H9 (cell line): ENCODE data around the gene WASHC1. TPM values are rescaled to one million over a fixed set of nuclear protein-coding genes. Genes with fewer than 3 reads are reported as not detected.
"Not testable (repeated sequence)": the region's sequence is repeated elsewhere in the genome, so short reads cannot be mapped to it uniquely, and the experiment has no call there.

Experiments used
- DNase-seq: peaks from one replicate; pipeline ENCODE4 v3.0.0-alpha.2; 2017
- H2AFZ ChIP-seq: one replicate; pipeline ENCODE4 v1.6.1; 2013; ENCODE audit warnings: mild to moderate bottlenecking, low read length, control low read depth, moderate library complexity
- H2AK5ac ChIP-seq: 2 replicates; pipeline ENCODE4 v1.6.1; 2013; ENCODE audit warnings: low read length, control low read depth, mixed read lengths; ENCODE audit not compliant: insufficient read length
- H2BK120ac ChIP-seq: one replicate; pipeline ENCODE4 v1.6.1; 2013; ENCODE audit warnings: low read depth, mild to moderate bottlenecking, low read length, control low read depth, inconsistent platforms; ENCODE audit not compliant: poor library complexity, severe bottlenecking
- H2BK12ac ChIP-seq: 2 replicates; pipeline ENCODE4 v1.6.1; 2013; ENCODE audit warnings: low read length, control low read depth, mixed read lengths, low read depth; ENCODE audit not compliant: insufficient read length
- H2BK15ac ChIP-seq: 2 replicates; pipeline ENCODE4 v1.6.1; 2013; ENCODE audit warnings: low read depth, low read length, control low read depth
- H2BK20ac ChIP-seq: one replicate; pipeline ENCODE4 v1.6.1; 2013; ENCODE audit warnings: low read depth, mild to moderate bottlenecking, low read length, control low read depth, inconsistent platforms; ENCODE audit not compliant: poor library complexity, severe bottlenecking
- H2BK5ac ChIP-seq: 2 replicates; pipeline ENCODE4 v1.6.1; 2013; ENCODE audit warnings: low read length, control low read depth, mixed read lengths; ENCODE audit not compliant: insufficient read length
- H3K14ac ChIP-seq: 2 replicates; pipeline ENCODE4 v1.6.1; 2013; ENCODE audit warnings: low read length, control low read depth; ENCODE audit not compliant: insufficient read depth
- H3K18ac ChIP-seq: 2 replicates; pipeline ENCODE4 v1.6.1; 2013; ENCODE audit warnings: low read depth, mild to moderate bottlenecking, mixed read lengths, low read length, control low read depth; ENCODE audit not compliant: insufficient read length
- H3K23ac ChIP-seq: 2 replicates; pipeline ENCODE4 v1.6.1; 2013; ENCODE audit warnings: low read length, control low read depth, mixed read lengths, low read depth; ENCODE audit not compliant: insufficient read length
- H3K23me2 ChIP-seq: 2 replicates; pipeline ENCODE4 v1.6.1; 2013; ENCODE audit warnings: low read depth, mild to moderate bottlenecking, mixed read lengths, low read length, control low read depth; ENCODE audit not compliant: insufficient read length, poor library complexity, severe bottlenecking
- H3K27ac ChIP-seq: 2 replicates; pipeline ENCODE4 v1.5.1; 2013; ENCODE audit warnings: low read length, control low read depth, mixed read lengths, low read depth; ENCODE audit not compliant: insufficient read length
- H3K27me3 ChIP-seq: 2 replicates; pipeline ENCODE4 v1.6.1; 2013; ENCODE audit warnings: low read length, control low read depth, inconsistent platforms; ENCODE audit not compliant: insufficient read depth
- H3K4ac ChIP-seq: 2 replicates; pipeline ENCODE4 v1.6.1; 2013; ENCODE audit warnings: low read depth, mild to moderate bottlenecking, control low read depth, inconsistent platforms, low read length, moderate library complexity
- H3K4me1 ChIP-seq: 2 replicates; pipeline ENCODE4 v1.6.1; 2013; ENCODE audit warnings: low read length, control low read depth, inconsistent platforms; ENCODE audit not compliant: insufficient read depth
- H3K4me2 ChIP-seq: 2 replicates; pipeline ENCODE4 v1.6.1; 2013; ENCODE audit warnings: low read length, control low read depth, mixed read lengths; ENCODE audit not compliant: insufficient read length, insufficient read depth
- H3K56ac ChIP-seq: 2 replicates; pipeline ENCODE4 v1.6.1; 2013; ENCODE audit warnings: low read depth, mild to moderate bottlenecking, mixed read lengths, low read length, control low read depth; ENCODE audit not compliant: insufficient read length
- H3K79me1 ChIP-seq: 2 replicates; pipeline ENCODE4 v1.6.1; 2013; ENCODE audit warnings: low read depth, mild to moderate bottlenecking, moderate library complexity, low read length, control low read depth, inconsistent platforms; ENCODE audit not compliant: insufficient read depth, poor library complexity, severe bottlenecking
- H3K79me2 ChIP-seq: 2 replicates; pipeline ENCODE4 v1.6.1; 2013; ENCODE audit warnings: low read length, control low read depth, inconsistent platforms; ENCODE audit not compliant: insufficient read depth
- H3K9ac ChIP-seq: 2 replicates; pipeline ENCODE4 v1.6.1; 2013; ENCODE audit warnings: low read length, control low read depth, mixed read lengths; ENCODE audit not compliant: insufficient read length; ENCODE audit errors: extremely low read depth
- H3K9me3 ChIP-seq: one replicate; pipeline ENCODE4 v1.6.1; 2013; ENCODE audit warnings: low read depth, low read length, inconsistent platforms; ENCODE audit not compliant: control insufficient read depth
- H3T11ph ChIP-seq: one replicate; pipeline ENCODE4 v1.6.1; 2013; ENCODE audit warnings: mild to moderate bottlenecking, low read length, control low read depth, inconsistent platforms
- H4K20me1 ChIP-seq: one replicate; pipeline ENCODE4 v1.6.1; 2013; ENCODE audit not compliant: control insufficient read depth, insufficient read length, insufficient read depth
- H4K5ac ChIP-seq: 2 replicates; pipeline ENCODE4 v1.6.1; 2013; ENCODE audit warnings: low read depth, mild to moderate bottlenecking, mixed read lengths, low read length, control low read depth; ENCODE audit not compliant: insufficient read length
- H4K8ac ChIP-seq: replicated peaks from 2 replicates; pipeline ENCODE4 v1.6.1; 2013; ENCODE audit warnings: low read length, control low read depth, mixed read lengths, low read depth; ENCODE audit not compliant: insufficient read length
- H4K91ac ChIP-seq: 2 replicates; pipeline ENCODE4 v1.6.1; 2013; ENCODE audit warnings: low read depth, mild to moderate bottlenecking, moderate library complexity, mixed read lengths, low read length, control low read depth; ENCODE audit not compliant: insufficient read length
- H3K27ac Mint-ChIP-seq, 3 experiments: 2 replicates in 2 of 3; 3 replicates in 1 of 3; pipeline ENCODE4 v1.8.0; 2020 to 2021; ENCODE audit warnings: mixed read lengths in 3 of 3, mild to moderate bottlenecking in 1 of 3, moderate library complexity in 1 of 3
- H3K27me3 Mint-ChIP-seq: 2 replicates; pipeline ENCODE4 v1.8.0; 2021; ENCODE audit warnings: low read depth, mild to moderate bottlenecking, moderate library complexity, mixed read lengths
- H3K36me3 Mint-ChIP-seq, 3 experiments: 2 replicates in 2 of 3; 3 replicates in 1 of 3; pipeline ENCODE4 v1.8.0; 2020 to 2021; ENCODE audit warnings: low read depth in 3 of 3, mixed read lengths in 3 of 3; ENCODE audit not compliant: insufficient read depth in 1 of 3
- H3K4me1 Mint-ChIP-seq, 2 experiments: 2 replicates each; pipeline ENCODE4 v1.8.0; 2020; ENCODE audit warnings: mixed read lengths in 2 of 2
- H3K4me3 Mint-ChIP-seq, 2 experiments: 2 replicates in 1 of 2; 3 replicates in 1 of 2; pipeline ENCODE4 v1.8.0; 2020 to 2021; ENCODE audit warnings: mild to moderate bottlenecking in 2 of 2, mixed read lengths in 2 of 2, moderate library complexity in 1 of 2
- H3K9me3 Mint-ChIP-seq, 2 experiments: 2 replicates in 1 of 2; 3 replicates in 1 of 2; pipeline ENCODE4 v1.8.0; 2020; ENCODE audit warnings: mild to moderate bottlenecking in 2 of 2, mixed read lengths in 2 of 2, moderate library complexity in 1 of 2
- WGBS: extraction: QIAGEN DNeasy Blood & Tissue Kit; methylation state at CpG from one replicate; pipeline ENCODE4 v1.1.7; 2013; ENCODE audit warnings: missing lambda C conversion rate, low lambda C conversion rate, mixed read lengths; ENCODE audit not compliant: insufficient read length; ENCODE audit errors: extremely low coverage; 5-methylcytosine and 5-hydroxymethylcytosine counted together
- total RNA-seq: library from RNA; stranded (reverse); gene quantifications from 2 replicates; pipeline ENCODE4 v1.2.1, GENCODE V29; 2021

WASHC1 gene
- total RNA-seq, 1 experiment from 2014 or later: 9.2 TPM

DNA sequence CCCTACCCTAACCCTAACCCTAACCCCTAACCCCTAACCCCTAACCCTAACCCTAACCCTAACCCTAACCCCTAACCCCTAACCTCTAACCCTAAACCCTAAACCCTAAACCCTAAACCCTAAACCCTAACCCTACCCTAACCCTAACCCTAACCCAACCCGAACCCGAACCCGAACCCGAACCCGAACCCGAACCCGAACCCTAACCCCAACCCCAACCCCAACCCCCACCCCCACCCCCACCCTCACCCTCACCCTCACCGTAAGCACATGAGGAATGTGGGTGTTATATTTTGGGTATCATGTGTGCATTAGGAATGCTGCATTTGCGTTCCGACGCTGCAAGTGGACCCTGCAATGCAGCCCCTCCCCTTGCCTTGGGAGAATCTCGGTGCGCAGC is 19.0 kb downstream of the WASHC1 start:
- H3K56ac ChIP-seq, H3K4me3 Mint-ChIP-seq, H3K79me1 ChIP-seq, H2AK5ac ChIP-seq, H3K4me1 ChIP-seq, H3K27ac ChIP-seq, H3K9me3 ChIP-seq, H2BK12ac ChIP-seq, H3K14ac ChIP-seq, H2BK120ac ChIP-seq, H3T11ph ChIP-seq, H2BK5ac ChIP-seq, H3K9ac ChIP-seq, H4K5ac ChIP-seq, H3K4me2 ChIP-seq, H2AFZ ChIP-seq, H3K27ac Mint-ChIP-seq, H3K79me2 ChIP-seq, H3K23me2 ChIP-seq, H3K18ac ChIP-seq, H3K4me1 Mint-ChIP-seq, H3K4ac ChIP-seq, H2BK15ac ChIP-seq, H3K27me3 ChIP-seq, H4K20me1 ChIP-seq, H4K91ac ChIP-seq, H2BK20ac ChIP-seq, H4K8ac ChIP-seq, H3K23ac ChIP-seq, H3K36me3 Mint-ChIP-seq, H3K27me3 Mint-ChIP-seq: not testable (repeated sequence)
- peaks cover 8 to 14% of the 10 kb centered on the region in 2 experiments for H3K9me3 Mint-ChIP-seq
- DNase-seq: peak; percentile 22
- WGBS: no CpG with 5 or more reads among the region's 13 CpGs

Other genes with a start within 250 kb of the WASHC1 start
- 0.20 and 0.22 TPM in 2 replicates for gene FOXD4, start 89.0 kb upstream of the WASHC1 start, total RNA-seq
- gene ZNG1A, start 149.6 kb upstream of the WASHC1 start, total RNA-seq: 31.1 and 31.9 TPM in 2 replicates
- 1.4 and 2.3 TPM in 2 replicates for gene DOCK8, start 185.4 kb upstream of the WASHC1 start, total RNA-seq